ENCODE results near the gene WNT8B. TPM values are rescaled to one million over a fixed set of nuclear protein-coding genes. Genes with fewer than 3 reads are reported as not detected.

Gene WNT8B
- total RNA-seq, 2 experiments from 2014 or later, result not detected

DNA sequence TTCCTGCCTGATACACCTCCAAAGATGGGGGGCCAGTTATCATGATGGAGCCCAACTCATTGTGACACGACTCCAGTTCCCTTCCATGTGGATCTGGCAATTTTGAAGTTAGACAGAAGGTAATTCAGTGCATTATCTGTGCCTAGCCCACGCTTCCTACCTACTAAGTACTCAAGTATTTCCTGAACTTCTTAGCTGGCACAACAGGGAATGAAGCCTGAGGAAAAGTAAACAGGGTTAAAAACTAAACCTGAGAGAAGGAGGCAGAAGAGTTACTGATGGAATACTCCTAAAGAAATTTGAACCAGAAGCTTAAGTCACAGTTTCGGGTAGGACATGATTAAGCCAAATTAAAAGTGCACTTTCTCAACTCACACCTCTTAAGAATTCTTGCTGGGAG is 58.0 kb downstream of the WNT8B start:
- H4K20me1 ChIP-seq (ENCODE audit: insufficient read depth, low read length), result no peaks in the 10 kb centered on the region
- H3K27ac ChIP-seq (ENCODE audit: low read depth, low read length, poor library complexity, severe bottlenecking), result no peak overlapping the region
- intact Hi-C loops (cut with micrococcal nuclease; ENCODE audit: unreplicated experiment), result no loop called here
- H3K79me2 ChIP-seq (ENCODE audit: insufficient read depth, low read depth, low read length), result no peaks in the 10 kb centered on the region
- POLR2A ChIA-PET, result interaction anchor here (0.5 to 0.7 kb wide), 3 partner anchors 15 to 226 kb away, joined by 3 to 4 read pairs (median 3); partner anchors contain the start of gene HIF1AN
- H3K4me2 ChIP-seq (ENCODE audit: low read length), result no peak overlapping the region
- H3K9me3 ChIP-seq (ENCODE audit: low read length), result no peaks in the 10 kb centered on the region
- H3K9me2 ChIP-seq (ENCODE audit: insufficient read depth, low read length), result no peaks in the 10 kb centered on the region
- TF ChIP-seq EZH2phosphoT487 (IDR thresholded peaks at IDR 0.05; ENCODE audit: borderline replicate concordance, low read depth, low read length), result no peak
- TF ChIP-seq CTCF (conservative IDR thresholded peaks at IDR 0.05; ENCODE audit: low read length), result no peak
- no peak for DNase-seq (ENCODE audit: low spot score)
- no peaks in the 10 kb centered on the region for H3K4me1 ChIP-seq (ENCODE audit: insufficient read depth, low read length, poor library complexity, severe bottlenecking)
- peaks cover 40% of the 10 kb centered on the region for H3K36me3 ChIP-seq (ENCODE audit: insufficient read depth, low read length)
- no TSS peak for BruUV-seq (replicated peaks)
- CTCF ChIA-PET (ENCODE audit: unreplicated experiment), result no interaction called here
- no peak overlapping the region for H2AFZ ChIP-seq (ENCODE audit: low read length)
- no peak overlapping the region for H3K4me3 ChIP-seq (ENCODE audit: low read depth, low read length, poor library complexity, severe bottlenecking)

GRCh38 chr10:100522107-100522801 is 59.4 kb downstream of the WNT8B start:
- no peak overlapping the region for H3K4me3 ChIP-seq (ENCODE audit: low read depth, low read length, poor library complexity, severe bottlenecking)
- no peak overlapping the region for H3K4me2 ChIP-seq (ENCODE audit: low read length)
- H3K27ac ChIP-seq (ENCODE audit: low read depth, low read length, poor library complexity, severe bottlenecking), result no peak overlapping the region
- H3K9me2 ChIP-seq (ENCODE audit: insufficient read depth, low read length), result no peaks in the 10 kb centered on the region
- no peak for DNase-seq (ENCODE audit: low spot score)
- BruUV-seq (replicated peaks), result no TSS peak
- peaks cover 54% of the 10 kb centered on the region for H3K36me3 ChIP-seq (ENCODE audit: insufficient read depth, low read length)
- intact Hi-C loops (cut with micrococcal nuclease; ENCODE audit: unreplicated experiment), result no loop called here
- POLR2A ChIA-PET, result interaction anchor here (0.9 to 1.1 kb wide), 3 partner anchors 14 to 212 kb away, joined by 3 read pairs; partner anchors contain the start of gene HIF1AN
- H2AFZ ChIP-seq (ENCODE audit: low read length), result no peak overlapping the region
- H3K9me3 ChIP-seq (ENCODE audit: low read length), result no peaks in the 10 kb centered on the region
- H4K20me1 ChIP-seq (ENCODE audit: insufficient read depth, low read length), result no peaks in the 10 kb centered on the region
- peaks cover under 1% of the 10 kb centered on the region for H3K4me1 ChIP-seq (ENCODE audit: insufficient read depth, low read length, poor library complexity, severe bottlenecking)
- peaks cover under 1% of the 10 kb centered on the region; the same call in 1 of the 2 replicates for H3K79me2 ChIP-seq (ENCODE audit: insufficient read depth, low read depth, low read length)
- CTCF ChIA-PET (ENCODE audit: unreplicated experiment), result no interaction called here
- TF ChIP-seq EZH2phosphoT487 (IDR thresholded peaks at IDR 0.05; ENCODE audit: borderline replicate concordance, low read depth, low read length), result no peak
- TF ChIP-seq CTCF (conservative IDR thresholded peaks at IDR 0.05; ENCODE audit: low read length), result no peak

DNA sequence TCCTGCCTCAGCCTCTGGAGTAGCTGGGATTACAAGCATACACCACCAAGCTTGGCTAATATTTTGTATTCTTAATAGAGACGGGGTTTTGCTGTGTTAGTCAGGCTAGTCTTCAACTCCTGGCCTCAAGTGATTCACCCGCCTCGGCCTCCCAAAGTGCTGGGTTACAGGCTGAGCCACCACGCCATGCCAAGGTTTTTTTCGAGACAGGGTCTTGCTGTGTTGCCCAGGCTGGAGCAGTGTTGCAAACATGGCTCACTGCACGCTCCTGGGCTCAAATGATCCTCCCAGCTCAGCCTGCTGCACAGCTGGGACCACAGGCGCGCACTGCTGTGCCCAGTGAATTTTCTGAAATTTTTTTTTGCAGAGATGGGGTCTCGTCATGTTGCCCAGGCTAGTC is 60.1 kb downstream of the WNT8B start:
- BruUV-seq (replicated peaks), result no TSS peak
- no peaks in the 10 kb centered on the region for H3K9me3 ChIP-seq (ENCODE audit: low read length)
- POLR2A ChIA-PET, result interaction anchor here (0.9 to 1.1 kb wide), 2 partner anchors 171 to 213 kb away, joined by 3 read pairs; no protein-coding TSS in a partner anchor
- CTCF ChIA-PET (ENCODE audit: unreplicated experiment), result no interaction called here
- no peak overlapping the region for H3K27ac ChIP-seq (ENCODE audit: low read depth, low read length, poor library complexity, severe bottlenecking)
- TF ChIP-seq CTCF (conservative IDR thresholded peaks at IDR 0.05; ENCODE audit: low read length) (no peak), EZH2phosphoT487 (IDR thresholded peaks at IDR 0.05; ENCODE audit: borderline replicate concordance, low read depth, low read length) (no peak)
- no peak overlapping the region for H3K4me2 ChIP-seq (ENCODE audit: low read length)
- H2AFZ ChIP-seq (ENCODE audit: low read length), result no peak overlapping the region
- peaks cover 7% of the 10 kb centered on the region for H3K4me1 ChIP-seq (ENCODE audit: insufficient read depth, low read length, poor library complexity, severe bottlenecking)
- no peaks in the 10 kb centered on the region for H3K9me2 ChIP-seq (ENCODE audit: insufficient read depth, low read length)
- H3K36me3 ChIP-seq (ENCODE audit: insufficient read depth, low read length), result peaks cover 58% of the 10 kb centered on the region
- peaks cover 8% of the 10 kb centered on the region; the same call in 1 of the 2 replicates for H3K79me2 ChIP-seq (ENCODE audit: insufficient read depth, low read depth, low read length)
- no peak overlapping the region for H3K4me3 ChIP-seq (ENCODE audit: low read depth, low read length, poor library complexity, severe bottlenecking)
- intact Hi-C loops (cut with micrococcal nuclease; ENCODE audit: unreplicated experiment), result no loop called here
- no peaks in the 10 kb centered on the region for H4K20me1 ChIP-seq (ENCODE audit: insufficient read depth, low read length)
- no peak for DNase-seq (ENCODE audit: low spot score)
